Measurements from ENCODE around the gene KRTAP4-3.
"Not testable (repeated sequence)": the region's sequence is repeated elsewhere in the genome, so short reads cannot be mapped to it uniquely, and the experiment has no call there.

Gene KRTAP4-3

DNA sequence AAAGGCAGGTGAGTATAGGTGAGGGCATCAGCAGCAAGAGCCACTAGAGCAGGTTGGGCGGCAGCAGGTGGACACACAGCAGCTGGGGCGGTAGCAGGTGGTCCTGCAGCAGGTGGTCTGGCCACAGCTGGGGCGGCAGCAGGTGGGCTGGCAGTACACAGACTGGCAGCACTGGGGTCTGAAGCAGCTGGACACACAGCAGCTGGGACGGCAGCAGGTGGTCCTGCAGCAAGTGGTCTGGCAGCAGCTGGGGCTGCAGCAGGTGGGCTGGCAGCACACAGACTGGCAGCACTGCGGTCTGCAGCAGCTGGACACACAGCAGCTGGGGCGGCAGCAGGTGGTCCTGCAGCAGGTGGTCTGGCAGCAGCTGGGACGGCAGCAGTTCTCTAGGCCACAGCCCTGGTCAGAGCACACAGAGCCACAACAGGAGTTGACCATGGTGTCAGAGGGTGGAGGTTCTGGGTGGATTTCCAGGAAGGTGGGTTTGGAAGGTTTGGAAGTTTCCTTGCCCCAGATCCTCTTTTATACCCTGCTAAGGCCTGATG, 9.8 kb upstream of the KRTAP4-3 start, which contains the start of gene KRTAP4-2:
TSS of gene KRTAP4-2 (minus strand) at position 495 of the 545 bp plus-strand sequence. CDS start at position 438, 57 bp downstream.
- no peak within 1 kb of the TSS for H3K4me3 ChIP-seq (ENCODE audit: low read depth, low read length)
- DNase-seq (ENCODE audit: low read depth) = no peak
- TF ChIP-seq, protein P1, sequence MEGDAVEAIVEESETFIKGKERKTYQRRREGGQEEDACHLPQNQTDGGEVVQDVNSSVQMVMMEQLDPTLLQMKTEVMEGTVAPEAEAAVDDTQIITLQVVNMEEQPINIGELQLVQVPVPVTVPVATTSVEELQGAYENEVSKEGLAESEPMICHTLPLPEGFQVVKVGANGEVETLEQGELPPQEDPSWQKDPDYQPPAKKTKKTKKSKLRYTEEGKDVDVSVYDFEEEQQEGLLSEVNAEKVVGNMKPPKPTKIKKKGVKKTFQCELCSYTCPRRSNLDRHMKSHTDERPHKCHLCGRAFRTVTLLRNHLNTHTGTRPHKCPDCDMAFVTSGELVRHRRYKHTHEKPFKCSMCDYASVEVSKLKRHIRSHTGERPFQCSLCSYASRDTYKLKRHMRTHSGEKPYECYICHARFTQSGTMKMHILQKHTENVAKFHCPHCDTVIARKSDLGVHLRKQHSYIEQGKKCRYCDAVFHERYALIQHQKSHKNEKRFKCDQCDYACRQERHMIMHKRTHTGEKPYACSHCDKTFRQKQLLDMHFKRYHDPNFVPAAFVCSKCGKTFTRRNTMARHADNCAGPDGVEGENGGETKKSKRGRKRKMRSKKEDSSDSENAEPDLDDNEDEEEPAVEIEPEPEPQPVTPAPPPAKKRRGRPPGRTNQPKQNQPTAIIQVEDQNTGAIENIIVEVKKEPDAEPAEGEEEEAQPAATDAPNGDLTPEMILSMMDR (IDR thresholded peaks at IDR 0.05; ENCODE audit: low read depth, low read length, missing control alignments) = no peak
- in situ Hi-C loops (cut with HindIII; ENCODE audit: low sequenced_read_pairs) = no loop called here

DNA sequence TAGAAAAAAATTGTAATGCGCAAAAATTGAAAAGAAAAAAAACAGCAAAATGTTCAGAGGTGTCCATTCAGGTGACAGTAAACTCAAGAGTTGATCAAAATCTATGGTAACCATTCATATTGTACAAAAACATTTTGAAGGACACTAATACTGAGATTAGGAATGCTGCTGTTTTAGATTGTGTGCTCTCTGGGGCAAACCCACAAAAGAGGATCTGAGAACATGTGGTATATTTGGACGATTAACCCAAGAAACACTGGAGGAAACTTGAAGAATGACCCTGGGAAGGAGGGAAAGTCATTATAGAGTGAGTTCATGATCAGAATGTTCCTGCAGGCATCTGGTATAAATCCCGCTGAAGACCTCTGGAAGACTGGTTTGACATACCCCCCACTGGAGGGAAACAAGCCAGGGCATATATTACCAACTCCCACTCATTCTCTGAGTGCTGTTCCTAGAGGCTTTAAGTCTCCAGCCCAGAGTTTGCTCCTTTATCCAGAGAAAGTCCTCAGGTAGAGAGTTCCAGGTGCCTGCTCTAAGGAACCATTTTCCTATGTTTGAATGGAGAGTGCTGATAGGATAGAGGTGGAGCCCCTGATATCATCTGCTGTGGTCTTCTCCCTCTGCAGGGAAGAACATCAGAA, 8.8 kb upstream of the KRTAP4-3 start:
- TF ChIP-seq, protein P1 (IDR thresholded peaks at IDR 0.05; ENCODE audit: low read depth, low read length, missing control alignments) = no peak
- no peak for DNase-seq (ENCODE audit: low read depth)
- in situ Hi-C loops (cut with HindIII; ENCODE audit: low sequenced_read_pairs) = no loop called here
- no peak overlapping the region for H3K4me3 ChIP-seq (ENCODE audit: low read depth, low read length)

DNA sequence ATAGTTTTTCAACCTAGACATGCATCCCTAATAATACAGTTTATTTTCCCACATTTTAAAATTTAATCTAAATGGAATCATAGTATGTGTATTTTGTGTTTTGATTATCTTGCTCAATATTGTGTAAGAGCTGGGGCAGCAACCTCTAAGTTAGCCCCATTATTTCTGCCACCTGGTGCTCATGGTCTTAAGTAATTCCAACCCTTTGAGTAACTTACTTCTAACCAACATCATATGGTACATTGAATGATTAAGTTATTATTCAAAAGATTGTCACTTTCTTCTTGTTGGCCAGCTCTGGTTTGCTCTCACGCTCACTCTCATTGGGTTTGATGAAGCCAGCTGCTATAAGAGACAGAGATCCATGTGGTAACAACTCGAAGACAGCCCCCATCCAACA, 3.9 kb upstream of the KRTAP4-3 start:
- in situ Hi-C loops (cut with HindIII; ENCODE audit: low sequenced_read_pairs) = no loop called here
- TF ChIP-seq, protein P1 (IDR thresholded peaks at IDR 0.05; ENCODE audit: low read depth, low read length, missing control alignments) = no peak
- H3K4me3 ChIP-seq (ENCODE audit: low read depth, low read length) = no peak overlapping the region
- DNase-seq (ENCODE audit: low read depth) = no peak

DNA sequence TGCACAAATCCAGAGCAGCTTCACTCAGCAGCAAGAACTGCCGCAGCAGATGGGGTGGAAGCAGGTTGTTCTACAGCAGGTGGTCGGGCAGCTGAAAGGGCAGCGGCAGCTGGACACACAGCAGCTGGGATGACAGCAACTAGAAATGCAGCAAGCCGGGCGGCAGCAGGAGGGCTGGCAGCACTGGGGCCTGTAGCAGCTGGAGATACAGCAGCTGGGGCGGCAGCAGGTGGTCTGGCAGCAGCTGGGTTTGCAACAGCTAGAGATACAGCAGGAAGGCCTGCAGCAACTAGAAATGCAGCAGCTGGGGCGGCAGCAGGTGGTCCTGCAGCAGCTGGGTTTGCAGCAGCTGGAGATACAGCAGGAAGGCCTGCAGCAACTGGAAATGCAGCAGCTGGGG, 460 bp downstream of the KRTAP4-3 start:
- no peak for DNase-seq (ENCODE audit: low read depth)
- TF ChIP-seq, protein P1 (IDR thresholded peaks at IDR 0.05; ENCODE audit: low read depth, low read length, missing control alignments) = no peak
- in situ Hi-C loops (cut with HindIII; ENCODE audit: low sequenced_read_pairs) = no loop called here
- H3K4me3 ChIP-seq (ENCODE audit: low read depth, low read length) = no peak overlapping the region

DNA sequence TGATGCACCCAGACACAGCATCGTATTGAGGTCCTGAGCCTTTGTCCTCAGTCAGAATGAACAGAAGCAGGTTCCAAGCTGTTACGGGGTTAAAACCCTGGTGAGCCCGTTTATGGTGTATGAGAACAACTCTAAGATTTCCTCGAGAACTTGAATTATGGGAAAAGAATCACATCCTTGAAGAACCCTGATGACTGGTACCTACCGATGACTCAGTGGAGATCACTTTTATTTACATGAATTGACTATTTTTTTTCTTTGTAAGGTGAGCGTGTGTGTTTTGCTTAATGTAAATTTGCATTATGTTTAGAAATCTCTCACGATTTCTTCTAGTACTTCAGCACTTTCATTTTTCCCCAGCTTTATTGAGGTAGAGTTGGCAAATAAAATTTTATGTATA, 4.2 kb downstream of the KRTAP4-3 start:
- TF ChIP-seq, protein P1 (IDR thresholded peaks at IDR 0.05; ENCODE audit: low read depth, low read length, missing control alignments) = no peak
- DNase-seq (ENCODE audit: low read depth) = no peak
- H3K4me3 ChIP-seq (ENCODE audit: low read depth, low read length) = no peak overlapping the region
- in situ Hi-C loops (cut with HindIII; ENCODE audit: low sequenced_read_pairs) = no loop called here

DNA sequence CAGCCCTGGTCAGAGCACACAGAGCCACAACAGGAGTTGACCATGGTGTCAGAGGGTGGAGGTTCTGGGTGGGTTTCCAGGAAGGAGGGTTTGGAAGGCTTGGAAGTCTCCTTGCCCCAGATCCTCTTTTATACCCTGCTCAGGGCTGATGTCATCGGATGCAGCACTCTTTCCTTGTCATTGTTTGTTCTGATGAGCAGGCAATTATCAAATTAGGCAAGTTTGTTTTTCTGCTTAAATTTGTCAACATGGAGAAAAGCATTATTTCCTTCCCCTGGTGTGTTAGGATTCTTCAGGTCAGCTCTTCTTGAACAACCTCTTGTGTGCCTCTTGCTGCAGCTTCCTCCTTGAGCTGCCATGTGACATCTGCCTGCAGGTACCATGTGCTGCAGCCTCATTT, 7.4 kb downstream of the KRTAP4-3 start, which contains the start of gene KRTAP4-4:
TSS of gene KRTAP4-4 (minus strand) at position 101 of the 400 bp plus-strand sequence. CDS start at position 44, 57 bp downstream.
- in situ Hi-C loops (cut with HindIII; ENCODE audit: low sequenced_read_pairs) = no loop called here
- DNase-seq (ENCODE audit: low read depth) = no peak
- H3K4me3 ChIP-seq (ENCODE audit: low read depth, low read length) = no peak within 1 kb of the TSS
- TF ChIP-seq, protein P1 (IDR thresholded peaks at IDR 0.05; ENCODE audit: low read depth, low read length, missing control alignments) = no peak

DNA sequence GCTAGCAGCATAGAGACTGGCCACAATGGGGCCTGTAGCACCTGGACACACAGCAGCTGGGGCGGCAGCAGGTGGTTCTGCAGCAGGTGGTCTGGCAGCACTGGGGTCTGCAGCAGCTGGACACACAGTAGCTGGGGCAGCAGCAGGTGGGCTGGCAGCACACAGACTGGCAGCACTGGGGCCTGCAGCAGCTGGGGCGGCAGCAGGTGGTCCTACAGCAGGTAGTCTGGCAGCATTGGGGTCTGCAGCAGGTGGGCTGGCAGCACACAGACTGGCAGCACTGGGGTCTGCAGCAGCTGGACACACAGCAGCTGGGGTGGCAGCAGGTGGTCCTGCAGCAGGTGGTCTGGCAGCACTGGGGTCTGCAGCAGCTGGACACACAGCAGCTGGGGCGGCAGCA, 7.8 kb downstream of the KRTAP4-3 start:
- in situ Hi-C loops (cut with HindIII; ENCODE audit: low sequenced_read_pairs); DNase-seq (ENCODE audit: low read depth); H3K4me3 ChIP-seq (ENCODE audit: low read depth, low read length): not testable (repeated sequence)

Measured in astrocyte of the cerebellum (primary cell).